Measurements from ENCODE around the gene ACP6.

The ACP6 gene

DNA sequence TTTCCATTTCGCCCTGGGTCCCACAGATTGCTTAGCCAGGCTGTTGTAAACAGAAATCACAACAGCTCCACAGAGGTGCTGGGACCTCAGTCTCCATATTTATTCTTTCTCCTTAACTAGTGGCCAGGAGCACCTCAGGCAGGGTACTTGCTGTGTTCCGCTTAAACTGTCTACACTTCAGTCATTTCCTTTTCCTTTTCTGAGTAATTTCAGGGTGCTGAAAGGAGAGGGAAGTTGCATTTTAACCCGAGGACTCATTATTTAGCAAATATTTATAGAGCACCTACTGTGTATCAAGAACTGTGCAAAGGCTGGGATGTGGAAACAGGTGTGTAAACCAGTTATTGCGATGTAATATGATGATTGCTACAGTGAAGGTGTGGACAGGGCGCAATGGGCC lies 41.9 kb downstream of the ACP6 start:
- DNase-seq (ENCODE audit: low read depth), result no peak
- TF ChIP-seq, protein P1, sequence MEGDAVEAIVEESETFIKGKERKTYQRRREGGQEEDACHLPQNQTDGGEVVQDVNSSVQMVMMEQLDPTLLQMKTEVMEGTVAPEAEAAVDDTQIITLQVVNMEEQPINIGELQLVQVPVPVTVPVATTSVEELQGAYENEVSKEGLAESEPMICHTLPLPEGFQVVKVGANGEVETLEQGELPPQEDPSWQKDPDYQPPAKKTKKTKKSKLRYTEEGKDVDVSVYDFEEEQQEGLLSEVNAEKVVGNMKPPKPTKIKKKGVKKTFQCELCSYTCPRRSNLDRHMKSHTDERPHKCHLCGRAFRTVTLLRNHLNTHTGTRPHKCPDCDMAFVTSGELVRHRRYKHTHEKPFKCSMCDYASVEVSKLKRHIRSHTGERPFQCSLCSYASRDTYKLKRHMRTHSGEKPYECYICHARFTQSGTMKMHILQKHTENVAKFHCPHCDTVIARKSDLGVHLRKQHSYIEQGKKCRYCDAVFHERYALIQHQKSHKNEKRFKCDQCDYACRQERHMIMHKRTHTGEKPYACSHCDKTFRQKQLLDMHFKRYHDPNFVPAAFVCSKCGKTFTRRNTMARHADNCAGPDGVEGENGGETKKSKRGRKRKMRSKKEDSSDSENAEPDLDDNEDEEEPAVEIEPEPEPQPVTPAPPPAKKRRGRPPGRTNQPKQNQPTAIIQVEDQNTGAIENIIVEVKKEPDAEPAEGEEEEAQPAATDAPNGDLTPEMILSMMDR (IDR thresholded peaks at IDR 0.05; ENCODE audit: low read length, missing control alignments), result no peak
- H3K4me3 ChIP-seq (replicated peaks; ENCODE audit: low read depth, low read length), result no peak overlapping the region

DNA sequence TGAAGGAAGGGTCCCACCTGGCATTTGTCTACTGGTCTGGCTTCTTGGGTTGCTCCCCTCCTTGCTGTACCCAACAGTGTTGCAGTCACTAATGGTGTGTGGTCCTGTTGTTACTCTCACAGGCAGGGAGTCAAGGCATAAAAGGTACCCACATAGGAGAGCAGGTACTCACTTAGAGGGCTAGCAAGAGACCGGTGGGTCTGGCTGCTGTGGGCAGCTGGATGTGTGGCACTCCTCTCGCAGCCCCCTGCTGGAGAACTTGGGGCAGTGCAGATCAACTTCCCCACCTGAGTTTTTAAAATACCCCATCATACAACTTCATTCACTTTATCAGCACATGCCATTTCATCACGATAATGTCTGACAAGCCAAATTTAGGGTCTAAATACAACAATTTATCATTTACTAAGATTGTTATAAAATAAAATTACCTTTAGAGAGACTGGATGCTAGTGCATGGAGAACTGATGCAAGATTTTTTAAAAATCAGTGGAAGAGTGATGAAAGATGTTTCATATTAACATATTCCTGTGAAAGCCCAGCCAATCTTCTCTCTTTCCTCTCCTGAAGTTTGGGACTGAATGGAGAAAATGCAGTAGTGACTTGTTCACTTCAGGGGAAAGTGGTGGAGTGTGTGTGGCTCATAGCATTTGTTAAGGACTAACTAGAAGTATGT lies 42.8 kb downstream of the ACP6 start:
- DNase-seq (ENCODE audit: low read depth), result peak; percentile 64
- TF ChIP-seq, protein P1 (IDR thresholded peaks at IDR 0.05; ENCODE audit: low read length, missing control alignments), result peak; percentile 99
- H3K4me3 ChIP-seq (replicated peaks; ENCODE audit: low read depth, low read length), result no peak overlapping the region

DNA sequence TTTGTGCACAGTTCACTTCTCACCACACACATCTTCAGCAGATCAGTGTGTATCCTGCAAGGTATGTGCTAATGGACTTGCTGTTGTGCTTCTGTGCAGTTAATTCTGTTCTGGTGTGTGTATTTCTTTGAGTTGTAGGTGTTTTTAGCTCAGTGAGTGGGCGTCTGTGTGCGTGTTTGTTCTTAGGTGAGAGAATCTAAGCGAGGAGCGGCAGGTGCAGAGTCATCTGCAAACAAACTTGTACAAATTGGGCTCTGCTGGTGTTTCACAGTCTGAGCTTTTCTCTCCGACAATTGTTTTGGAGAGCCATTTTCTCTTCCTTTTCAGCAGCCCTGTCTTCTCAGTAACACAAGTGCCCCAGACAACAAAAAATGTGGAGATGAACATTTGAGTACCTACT lies 43.6 kb downstream of the ACP6 start:
- no peak for DNase-seq (ENCODE audit: low read depth)
- TF ChIP-seq, protein P1 (IDR thresholded peaks at IDR 0.05; ENCODE audit: low read length, missing control alignments), result no peak
- no peak overlapping the region for H3K4me3 ChIP-seq (replicated peaks; ENCODE audit: low read depth, low read length)

- no peak overlapping the region for H3K4me3 ChIP-seq (replicated peaks; ENCODE audit: low read depth, low read length)
- TF ChIP-seq, protein P1 (IDR thresholded peaks at IDR 0.05; ENCODE audit: low read length, missing control alignments), result no peak
- no peak for DNase-seq (ENCODE audit: low read depth)
Measured at GRCh38 chr1:147626291-147626690, 44.0 kb downstream of the ACP6 start.

DNA sequence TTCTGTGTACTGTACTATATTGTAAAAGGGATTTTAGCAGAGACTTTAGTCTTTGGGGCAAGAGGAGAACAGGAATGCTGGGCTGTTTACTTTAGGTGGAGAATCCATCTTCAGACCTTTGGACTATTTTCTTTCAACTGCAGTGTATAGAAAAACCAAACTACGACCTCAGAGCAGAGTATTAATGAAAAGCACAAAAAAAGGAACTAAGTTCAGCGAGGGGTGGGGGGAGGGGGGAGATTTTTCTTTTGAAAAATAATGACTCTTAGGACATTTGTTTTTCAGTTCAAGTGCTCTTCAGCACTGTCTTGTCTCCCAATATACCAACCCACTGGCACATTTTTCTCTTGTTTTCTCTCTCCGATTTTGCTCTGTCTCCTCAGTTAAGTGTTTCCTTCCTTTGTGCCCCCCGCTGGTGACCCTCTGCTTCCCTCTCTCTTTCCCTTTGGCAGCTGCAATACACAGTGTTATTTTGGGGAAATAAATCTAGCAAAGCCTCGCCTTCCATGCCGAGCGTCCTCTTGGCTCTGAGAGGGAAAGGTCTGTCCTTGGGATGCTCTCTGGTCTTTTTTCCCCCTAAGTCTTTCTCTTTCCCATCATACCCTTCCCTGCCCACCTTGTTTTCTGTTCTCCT lies 44.8 kb downstream of the ACP6 start:
- TF ChIP-seq, protein P1 (IDR thresholded peaks at IDR 0.05; ENCODE audit: low read length, missing control alignments), result no peak
- H3K4me3 ChIP-seq (replicated peaks; ENCODE audit: low read depth, low read length), result no peak overlapping the region
- no peak for DNase-seq (ENCODE audit: low read depth)

- no peak overlapping the region for H3K4me3 ChIP-seq (replicated peaks; ENCODE audit: low read depth, low read length)
- TF ChIP-seq, protein P1 (IDR thresholded peaks at IDR 0.05; ENCODE audit: low read length, missing control alignments), result no peak
- DNase-seq (ENCODE audit: low read depth), result no peak
Measured at GRCh38 chr1:147624529-147624928, 45.8 kb downstream of the ACP6 start.

- no peak overlapping the region for H3K4me3 ChIP-seq (replicated peaks; ENCODE audit: low read depth, low read length)
- no peak for DNase-seq (ENCODE audit: low read depth)
- TF ChIP-seq, protein P1 (IDR thresholded peaks at IDR 0.05; ENCODE audit: low read length, missing control alignments), result no peak
Measured at GRCh38 chr1:147624011-147624410, 46.3 kb downstream of the ACP6 start.
